Measurements from ENCODE around the gene WWOX.

The WWOX gene

DNA sequence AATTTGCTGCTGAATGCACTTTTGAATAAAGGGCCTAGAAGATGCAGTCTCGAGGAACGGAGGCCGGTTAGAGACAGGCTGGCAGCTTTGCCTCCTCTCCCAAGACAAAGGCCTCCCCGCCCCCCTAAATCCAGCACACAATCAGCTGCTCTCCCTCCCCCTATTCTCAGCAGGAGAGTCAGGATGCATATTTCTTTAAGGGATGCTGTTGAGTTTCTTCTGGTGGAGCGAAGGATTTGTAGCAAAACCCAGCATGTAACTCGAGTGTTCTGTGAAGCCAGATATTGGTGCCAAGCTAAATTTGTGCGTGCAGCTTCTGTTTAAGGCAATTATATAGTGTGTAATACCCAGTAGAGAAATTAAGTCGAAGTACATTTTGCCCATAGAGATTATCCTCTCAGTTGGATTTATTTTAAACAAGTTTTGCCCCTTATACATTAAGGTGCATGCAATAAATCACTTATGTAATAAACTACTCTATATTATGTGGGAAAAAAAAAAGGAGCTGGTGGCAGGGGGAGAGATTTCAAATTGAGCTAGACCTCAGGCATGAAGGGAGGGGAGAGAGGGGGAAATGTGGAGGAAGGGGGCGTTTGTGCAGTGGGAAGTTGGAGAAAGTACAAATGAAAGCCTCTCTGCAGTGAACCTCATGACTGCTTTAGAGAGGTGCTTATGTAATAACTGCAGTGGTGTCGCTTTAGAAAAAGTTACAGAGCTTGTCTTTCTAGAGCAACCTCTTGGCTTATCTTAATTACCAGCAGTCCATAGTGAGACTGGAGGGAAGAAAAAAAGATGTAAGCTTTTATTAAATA is 901.9 kb downstream of the WWOX start:
- DNase-seq (ENCODE audit: low read depth): no peak

DNA sequence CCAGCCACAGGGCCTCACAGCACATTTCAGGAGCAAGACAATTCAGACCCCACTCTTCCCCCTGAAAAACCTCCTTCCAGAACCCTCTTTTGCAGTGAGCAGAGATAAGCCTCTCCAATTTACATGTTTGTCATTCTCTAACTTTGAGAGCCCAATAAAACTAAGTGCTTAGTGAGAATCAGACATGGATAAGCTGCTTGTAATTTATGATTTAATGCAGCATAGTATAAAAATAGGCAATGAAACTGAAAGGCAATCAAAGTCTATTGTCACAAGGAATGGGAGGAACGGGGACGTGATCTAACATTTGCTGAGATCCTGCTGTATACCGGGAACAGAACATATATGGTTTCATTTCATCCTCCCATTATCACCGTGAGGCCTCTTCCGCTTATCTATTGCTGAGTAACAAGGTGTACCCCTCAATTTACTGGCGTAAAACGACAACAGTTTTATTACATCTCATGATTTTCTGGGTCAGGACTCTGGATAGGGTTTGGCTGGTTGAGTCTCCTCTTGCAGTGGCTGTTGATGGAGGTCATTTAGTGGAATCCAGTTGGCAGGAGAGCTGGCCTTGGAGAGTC is 903.7 kb downstream of the WWOX start:
- DNase-seq (ENCODE audit: low read depth): no peak

DNA sequence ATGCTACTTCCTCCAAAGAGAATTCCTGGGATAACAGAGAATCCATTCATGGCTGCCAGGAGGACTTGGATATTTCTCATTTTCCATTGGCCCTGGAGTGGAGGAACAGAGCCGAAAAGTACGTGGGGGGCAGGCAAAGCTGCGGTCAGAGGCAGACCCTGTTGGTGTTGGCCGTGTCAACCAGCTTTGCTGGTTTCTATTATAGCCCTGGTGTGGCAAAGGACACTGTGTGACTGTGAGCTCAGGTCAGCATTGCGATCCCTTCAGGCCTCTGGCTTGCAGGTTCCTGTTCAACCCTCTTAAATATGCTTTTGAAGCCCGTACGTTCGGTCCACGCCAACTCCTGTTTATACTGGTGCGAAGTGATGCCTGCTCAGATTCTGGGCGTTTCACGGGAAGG is 904.9 kb downstream of the WWOX start:
- DNase-seq (ENCODE audit: low read depth): no peak

DNA sequence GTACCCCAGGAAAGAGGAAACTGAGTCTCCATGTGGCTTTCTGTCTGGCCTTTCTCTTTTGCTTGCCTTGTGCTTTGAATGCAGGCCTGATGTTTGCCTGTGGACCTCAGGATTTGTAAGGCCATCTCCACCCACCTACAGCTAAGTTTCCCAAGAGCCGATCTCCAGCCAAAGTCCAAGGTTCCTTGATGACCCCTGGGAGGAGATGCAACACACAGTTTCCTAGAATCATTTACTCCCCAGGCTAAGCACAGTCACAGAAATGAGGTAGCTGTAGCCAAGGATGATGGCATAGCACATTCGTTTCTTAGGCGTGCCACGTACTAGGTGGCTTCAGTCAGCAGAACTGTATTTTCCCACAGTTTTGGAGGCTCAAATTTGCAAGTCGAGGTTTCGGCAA is 905.6 kb downstream of the WWOX start:
- no peak for DNase-seq (ENCODE audit: low read depth)

DNA sequence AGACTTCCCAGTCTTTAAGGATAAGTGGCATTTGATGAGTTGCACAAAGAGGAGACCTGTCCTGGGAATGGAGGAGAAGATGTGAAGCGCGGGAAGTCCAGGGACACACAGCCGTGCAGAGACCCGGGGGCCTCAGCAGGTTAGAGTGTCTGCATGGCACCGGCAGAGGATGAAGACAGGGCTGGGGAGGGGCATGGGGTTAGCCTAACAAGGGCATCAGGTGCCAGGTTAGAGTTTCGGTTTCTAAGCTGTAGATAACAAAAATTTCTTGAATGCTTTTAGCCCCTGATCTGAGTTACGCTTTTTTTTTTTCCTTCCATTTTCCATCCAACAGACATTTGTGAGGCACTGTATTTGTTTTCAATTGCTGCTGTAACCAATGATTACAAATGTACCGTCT is 906.8 kb downstream of the WWOX start:
- DNase-seq (ENCODE audit: low read depth): no peak

DNA sequence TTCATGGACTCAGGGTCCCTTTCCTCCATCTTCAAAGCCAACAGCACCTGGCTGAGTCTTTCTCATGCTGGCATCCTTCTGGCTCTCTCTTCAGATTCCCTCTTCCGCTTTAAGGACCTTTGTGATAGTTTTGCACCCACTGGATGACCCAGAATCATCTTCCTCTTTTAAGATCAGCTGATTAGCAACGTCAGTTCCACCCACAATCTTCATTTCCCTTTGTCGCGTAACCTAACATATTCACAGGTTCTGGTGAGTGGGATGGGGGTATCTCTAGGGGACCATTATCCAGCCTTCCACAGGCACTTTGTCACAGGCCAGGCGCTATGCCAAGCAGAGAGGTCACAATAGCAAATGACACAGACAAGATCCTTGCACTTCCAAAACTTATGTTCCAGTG is 907.3 kb downstream of the WWOX start:
- no peak for DNase-seq (ENCODE audit: low read depth)

DNA sequence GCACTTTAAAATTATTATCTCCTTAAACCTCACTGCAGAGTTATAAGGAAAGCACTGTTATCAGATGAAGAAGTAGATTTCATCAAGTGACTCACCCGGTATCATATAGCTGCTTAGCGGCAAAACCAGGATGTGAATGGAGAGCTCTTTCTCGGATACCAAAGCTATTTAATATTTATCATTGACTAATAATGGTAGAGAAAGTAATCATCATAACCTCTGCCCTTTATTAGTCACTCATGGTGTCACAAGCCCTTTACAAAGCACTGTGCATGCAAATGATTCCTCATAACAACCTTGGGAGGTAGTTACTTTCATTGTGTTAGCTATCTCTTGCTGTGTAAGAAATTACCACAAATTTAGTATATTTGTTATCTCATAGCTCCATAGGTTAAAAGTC is 908.2 kb downstream of the WWOX start:
- no peak for DNase-seq (ENCODE audit: low read depth)

DNA sequence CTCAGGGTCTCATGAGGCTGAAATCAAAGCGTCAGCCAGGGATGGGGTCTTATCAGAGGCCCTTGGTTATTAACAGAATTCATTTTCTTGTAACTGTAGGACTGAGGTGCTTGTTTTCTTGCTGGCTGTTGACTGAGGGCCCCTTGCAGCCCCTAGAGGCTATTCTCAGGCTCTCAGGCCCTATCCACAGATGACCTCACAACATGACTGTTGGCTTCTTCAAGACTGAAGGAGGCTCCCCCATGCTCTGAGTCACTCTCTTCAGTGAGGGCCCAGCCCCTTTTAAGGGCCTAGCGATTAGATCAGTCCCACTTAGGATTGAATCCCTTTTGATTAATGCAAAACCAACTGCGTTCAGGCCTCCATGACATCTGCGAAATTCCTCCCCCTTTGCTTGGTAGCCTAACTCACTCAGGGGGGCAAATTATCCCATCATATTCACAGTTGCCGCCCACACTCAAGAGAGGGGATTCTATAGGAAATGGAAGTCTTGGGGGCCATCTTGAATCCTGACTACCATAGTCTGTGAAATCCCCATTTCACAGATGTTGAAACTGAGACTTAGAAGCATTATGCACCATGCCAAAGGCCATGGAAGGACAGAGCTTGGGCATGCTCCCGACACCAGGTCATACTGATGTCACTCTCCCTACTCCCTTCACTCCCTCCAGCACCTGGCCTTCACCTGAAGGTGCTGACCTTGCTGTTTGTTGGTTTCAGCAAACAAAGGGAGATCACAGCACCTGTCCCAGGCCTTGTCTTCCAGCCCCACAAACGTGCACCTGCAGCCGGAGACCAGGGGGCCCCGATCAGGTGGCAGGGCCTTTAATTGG is 908.8 kb downstream of the WWOX start:
- no peak for DNase-seq (ENCODE audit: low read depth)

DNA sequence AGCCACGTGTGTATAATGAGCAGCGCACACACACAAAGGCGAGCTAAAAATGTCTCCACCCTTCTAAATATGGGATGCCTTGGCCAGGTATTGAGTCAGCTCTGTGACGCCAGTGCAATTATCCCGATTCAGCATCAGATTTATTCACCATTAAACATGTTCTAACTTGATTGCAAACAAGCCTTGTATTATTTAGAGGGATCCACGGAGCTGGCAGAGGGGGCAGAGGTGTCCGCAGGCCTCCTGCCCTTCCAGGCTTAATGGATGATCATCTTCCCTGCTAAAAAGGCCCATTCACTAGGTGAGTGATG is 909.4 kb downstream of the WWOX start:
- no peak for DNase-seq (ENCODE audit: low read depth)

DNA sequence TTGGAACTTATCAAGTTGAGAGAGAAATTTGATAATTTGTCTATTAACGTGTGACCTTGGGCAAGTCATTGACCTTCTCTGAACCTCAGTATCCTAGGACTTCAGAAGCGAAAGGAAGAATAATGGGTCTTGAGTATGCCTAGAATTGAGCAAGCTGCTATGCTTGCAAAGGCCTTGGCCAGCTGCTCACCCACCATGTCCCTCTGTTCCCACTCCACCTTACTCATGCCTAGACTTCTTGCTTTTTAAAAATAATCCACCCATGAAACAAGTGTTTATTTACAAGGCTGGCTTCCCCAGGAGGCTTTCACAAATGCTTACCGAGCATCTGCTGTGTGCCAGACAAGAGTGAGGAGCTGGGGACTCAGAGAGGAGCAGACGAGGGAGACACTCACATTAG is 910.4 kb downstream of the WWOX start:
- no peak for DNase-seq (ENCODE audit: low read depth)

DNA sequence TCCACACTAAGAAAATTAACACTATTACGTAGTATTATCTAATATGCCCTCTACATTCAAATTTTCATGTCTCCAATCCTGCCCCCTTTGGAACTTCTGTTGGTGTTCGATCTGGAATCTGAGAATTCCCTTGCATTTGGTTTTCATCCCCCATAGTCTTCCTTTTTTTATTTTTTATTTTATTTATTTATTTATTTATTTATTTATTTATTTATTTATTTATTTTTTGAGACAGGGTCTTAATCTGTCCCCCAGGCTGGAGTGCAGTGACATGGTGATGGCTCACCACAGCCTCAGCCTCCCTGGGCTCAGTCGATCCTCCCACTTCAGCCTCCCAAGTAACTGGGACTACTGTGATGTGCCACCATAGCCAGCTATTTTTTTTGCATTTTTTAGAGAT is 911.8 kb downstream of the WWOX start:
- DNase-seq (ENCODE audit: low read depth): no peak

DNA sequence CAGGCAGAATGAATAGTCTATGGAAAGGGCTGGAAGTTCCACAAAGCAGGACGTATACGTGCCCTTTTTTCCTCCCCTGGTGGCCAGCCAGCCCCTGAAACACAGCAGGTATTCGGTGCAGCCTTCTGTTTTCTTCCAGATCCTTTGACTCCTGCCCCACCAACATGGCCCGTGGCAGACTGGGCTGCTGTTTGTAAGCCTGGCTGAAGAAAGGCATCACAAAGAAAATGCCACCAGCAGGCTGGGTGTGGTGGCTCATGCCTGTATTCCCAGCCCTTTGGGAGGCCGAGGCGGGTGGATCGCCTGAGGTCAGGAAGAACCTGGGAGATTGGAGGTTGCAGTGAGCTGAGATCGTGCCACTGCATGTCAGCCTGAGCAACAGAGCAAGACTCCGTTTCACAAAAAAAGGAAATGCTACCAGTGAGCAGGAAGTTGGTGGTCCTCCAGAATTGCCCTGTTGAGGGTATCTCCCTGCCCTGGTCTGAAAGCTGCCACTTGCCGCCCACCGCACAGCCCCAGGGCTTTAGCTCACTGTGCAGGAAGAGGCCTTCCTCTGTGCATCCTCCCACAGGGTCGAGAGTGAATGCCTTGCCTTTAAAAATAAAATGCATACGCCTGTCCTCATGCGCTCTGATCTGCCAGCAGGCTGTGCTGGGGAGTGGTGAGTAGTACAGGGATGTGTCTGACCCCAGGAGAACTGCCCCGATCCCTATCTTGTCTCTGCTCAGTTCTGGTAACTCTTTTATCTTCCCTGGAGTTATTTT is 913.4 kb downstream of the WWOX start:
- no peak for DNase-seq (ENCODE audit: low read depth)

DNA sequence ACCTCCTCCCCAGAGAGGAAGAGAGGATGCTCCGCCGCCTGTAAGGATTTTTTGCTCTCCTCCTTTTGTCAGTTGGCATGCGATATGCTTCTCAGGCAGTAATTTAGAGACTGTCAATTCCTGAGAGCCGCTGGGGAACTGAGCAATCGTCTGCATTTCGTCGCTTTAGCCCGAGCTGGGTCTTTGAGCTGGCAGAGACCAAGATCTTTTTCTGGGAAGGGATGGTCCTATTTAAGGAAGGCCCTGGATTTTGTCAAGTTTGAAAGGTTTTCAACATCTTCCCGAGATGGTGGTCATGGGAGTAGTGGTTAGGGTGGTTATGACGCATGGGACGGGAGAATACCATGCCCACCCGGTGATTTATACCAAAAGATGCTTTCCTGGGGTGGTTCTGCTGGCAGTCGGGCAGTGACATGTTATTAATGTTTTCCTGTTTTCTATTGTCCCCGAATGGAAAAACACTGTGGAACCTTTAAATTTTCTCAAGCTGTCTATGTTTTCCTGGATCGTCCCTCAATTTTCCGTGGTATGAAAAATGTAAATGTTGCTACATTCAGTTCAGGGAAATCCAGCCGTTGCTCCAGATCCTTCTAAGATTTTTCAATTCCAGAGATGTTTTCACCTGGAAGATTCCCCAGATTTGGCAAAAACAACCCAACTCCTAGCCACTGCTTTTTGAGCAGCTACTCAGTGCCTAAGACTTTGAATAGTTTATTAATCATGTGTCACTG is 914.6 kb downstream of the WWOX start:
- no peak for DNase-seq (ENCODE audit: low read depth)

DNA sequence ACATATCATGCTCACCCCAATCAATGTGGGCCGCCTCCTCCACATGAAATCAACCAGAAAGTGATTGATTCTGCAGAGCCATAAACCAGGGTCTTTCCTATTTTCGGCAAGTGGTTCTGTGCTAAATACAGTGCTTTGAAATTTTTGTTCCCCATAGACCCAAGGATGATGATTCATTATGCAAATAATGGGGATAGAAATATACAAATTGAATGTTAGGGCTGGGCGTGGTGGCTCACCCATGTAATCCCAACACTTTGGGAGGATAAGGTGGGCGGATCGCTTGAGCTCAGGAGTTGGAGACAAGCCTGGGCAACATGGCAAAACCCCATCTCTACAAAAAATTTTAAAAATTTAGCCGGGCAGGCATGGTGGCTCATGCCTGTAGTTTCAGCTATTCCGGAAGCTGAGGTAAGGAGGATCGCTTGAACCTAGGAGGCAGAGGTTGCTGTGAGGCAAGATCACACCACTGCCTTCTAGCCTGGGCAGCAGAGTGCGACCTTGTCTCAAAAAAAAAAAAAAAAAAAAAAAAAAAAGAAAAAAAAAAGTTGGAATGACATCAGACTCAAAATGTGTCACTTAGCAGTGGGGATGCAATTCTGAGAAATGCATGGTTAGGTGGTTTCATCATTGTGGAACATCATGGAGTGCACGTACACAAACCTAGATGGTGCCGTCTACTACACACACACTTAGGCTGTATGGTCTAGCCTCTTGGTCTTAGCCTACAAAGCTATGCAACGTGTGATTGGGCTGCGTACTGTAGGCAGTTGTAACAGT is 919.4 kb downstream of the WWOX start:
- DNase-seq (ENCODE audit: low read depth): no peak

DNA sequence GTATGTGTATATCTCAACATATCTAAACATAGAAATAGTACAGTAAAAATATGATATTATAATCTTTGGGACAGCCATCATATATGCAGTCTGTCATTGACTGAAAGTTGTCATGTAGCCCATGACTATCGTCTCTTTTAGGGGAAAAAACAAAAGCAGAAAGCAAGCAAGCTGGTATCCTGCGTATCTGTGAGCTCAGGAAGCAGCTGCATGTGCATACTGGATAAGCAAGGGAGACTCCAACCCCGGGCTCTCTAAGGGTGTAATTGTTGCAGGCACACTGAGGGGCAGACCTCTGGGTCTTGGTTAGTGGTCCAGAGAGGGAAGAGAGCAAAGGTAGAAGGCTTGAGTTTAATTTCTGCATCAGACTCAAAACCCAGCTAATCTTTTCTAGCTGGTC is 920.0 kb downstream of the WWOX start:
- DNase-seq (ENCODE audit: low read depth): no peak

DNA sequence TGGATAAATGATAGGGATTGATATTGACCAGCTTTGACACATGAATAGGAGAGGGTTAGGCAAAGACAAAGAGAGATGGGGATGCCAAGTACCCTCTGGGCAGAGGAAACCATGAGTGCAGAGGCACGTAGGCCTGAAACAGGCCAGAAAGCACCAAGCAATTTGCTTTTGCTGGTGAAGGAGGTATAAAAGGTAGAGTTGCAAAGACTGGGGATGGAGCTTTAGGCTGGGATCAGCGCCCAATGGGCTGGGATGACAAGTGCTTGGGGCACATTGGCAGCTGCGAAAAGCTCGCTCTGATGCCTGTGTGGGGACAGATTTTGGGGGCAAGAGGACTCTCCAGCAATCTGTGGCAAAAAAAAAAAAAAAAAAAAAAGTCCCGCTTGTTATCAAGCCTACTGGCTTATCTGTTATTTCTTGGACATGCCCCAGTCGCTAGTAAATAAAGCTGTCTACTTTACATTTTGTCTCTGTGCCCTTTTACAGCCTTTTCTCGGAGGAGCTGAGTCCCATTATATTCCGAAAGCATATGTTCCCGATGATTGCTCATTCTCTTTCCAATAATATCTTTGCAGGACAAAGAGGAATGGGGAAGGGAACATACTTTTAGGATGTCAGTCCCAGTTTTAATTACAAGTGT is 922.7 kb downstream of the WWOX start:
- no peak for DNase-seq (ENCODE audit: low read depth)

DNA sequence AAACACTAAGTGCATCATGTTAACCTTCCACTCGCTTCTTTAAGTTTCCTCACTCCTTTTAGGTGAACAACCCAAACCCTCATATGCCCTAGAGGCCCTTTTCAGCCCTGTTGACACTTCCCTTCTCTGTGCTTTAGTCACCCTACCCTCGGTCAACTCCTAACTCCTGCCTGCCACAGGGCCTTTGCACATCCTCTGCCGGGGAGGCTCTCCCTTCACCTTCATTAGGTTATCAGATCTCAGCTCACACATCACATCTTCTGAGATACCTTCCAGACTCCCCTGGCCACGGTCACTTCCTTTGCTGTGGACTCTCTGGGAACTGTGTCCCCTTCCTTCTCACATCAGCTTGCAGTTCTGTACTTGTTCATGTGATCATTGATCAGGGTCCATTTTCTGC is 926.7 kb downstream of the WWOX start:
- DNase-seq (ENCODE audit: low read depth): no peak

DNA sequence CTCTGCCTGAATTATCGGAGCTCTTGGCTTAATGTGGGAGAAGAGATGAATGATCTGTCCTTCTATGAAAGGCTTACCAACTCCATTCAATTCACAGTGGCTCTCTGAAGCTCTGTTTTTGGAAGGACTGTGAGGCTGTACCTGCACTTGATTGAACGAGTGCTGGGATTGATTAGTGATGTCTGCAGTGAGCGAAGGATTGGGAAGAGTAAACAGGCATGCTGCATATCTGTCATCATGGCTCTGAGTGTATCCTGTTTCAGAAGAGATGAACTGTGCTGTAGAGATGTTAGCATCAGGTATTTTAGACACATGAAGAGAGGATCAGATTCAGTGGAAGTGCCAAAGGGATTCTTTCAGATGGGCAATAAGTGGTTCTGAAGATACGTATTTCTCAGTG is 937.1 kb downstream of the WWOX start:
- DNase-seq (ENCODE audit: low read depth): no peak

DNA sequence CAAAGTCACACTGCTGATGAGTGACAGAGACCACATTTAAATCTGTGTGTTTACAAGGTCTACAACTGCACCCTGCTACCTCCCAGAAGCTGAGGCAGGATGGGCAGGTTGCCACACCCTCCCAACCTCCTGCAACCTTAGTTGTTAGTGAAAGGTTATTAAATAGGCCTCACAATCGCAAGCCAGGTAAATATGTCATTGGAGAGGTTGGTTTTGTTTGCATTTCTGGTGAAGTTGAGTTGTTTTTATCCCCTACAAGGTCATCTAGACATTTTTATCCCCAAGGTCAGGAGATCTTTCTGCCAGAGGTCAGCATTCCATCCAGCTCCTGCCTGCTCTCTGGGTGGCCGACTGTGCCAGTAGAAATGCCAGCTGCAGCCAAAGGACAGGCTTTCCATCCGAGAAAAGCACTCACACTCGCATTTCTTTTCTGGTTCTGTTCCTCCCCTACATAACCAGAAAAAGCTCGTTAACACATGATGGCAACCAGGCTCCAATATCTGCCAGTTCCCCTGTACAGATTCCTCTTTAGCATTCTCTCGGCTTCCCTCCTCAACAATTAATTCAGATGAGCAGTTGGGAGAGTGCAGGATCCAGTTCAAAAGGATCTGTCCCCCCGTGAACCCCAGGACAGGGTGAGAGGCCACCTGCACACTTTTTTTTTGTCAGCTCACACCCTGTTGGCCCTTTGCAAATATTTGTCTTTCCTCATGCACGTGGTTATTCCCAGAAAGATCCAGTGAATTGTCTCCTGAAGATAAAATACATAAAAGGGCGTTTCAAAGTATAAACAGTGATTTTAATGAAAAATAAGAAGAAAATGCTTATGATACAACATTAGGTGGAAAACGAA is 938.3 kb downstream of the WWOX start:
- DNase-seq (ENCODE audit: low read depth): no peak

DNA sequence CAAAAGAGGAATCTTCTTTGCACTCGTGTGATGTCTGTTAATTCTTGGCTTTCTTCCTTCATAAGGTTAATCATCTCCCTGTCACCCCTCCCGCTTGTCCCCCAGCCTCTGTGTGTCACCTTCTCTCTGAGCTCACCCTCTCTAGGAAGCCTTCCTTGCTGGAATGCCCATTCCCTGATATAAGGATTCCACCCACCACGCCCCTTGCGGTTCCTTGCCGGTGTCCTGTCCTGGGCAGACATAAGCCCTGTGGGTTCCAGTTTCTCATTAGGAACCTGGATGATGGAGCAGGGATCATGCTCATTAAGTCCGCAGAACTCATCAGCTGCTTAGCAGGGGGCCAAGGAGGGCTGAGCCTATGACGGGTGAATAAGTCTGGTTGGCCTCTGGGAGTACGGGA is 941.8 kb downstream of the WWOX start:
- no peak for DNase-seq (ENCODE audit: low read depth)
